Activated T-cell treated with anti-CD3 and anti-CD28 coated beads, Interleukin-2, amount 50 U/mL, for 48 hours (primary cell): ENCODE results near the gene PRKRA.
"Not testable (repeated sequence)": the region's sequence is repeated elsewhere in the genome, so short reads cannot be mapped to it uniquely, and the experiment has no call there.

Experiments used
- DNase-seq, 2 experiments: peaks; one replicate each; pipeline ENCODE4 v3.0.0-alpha.2; 2020

Gene PRKRA

GRCh38 chr2:178455947-178456346 lies 5.0 kb upstream of the PRKRA start:
- DNase-seq = no peak

- DNase-seq = no peak
Measured at GRCh38 chr2:178452870-178453269, 1.9 kb upstream of the PRKRA start.

GRCh38 chr2:178452334-178452733 lies 1.4 kb upstream of the PRKRA start:
- no peak for DNase-seq

GRCh38 chr2:178450524-178450773 lies 526 bp downstream of the PRKRA start:
- peak in 1 of 2 experiments; percentile 87 for DNase-seq

- DNase-seq = peak in 1 of 2 experiments; percentile 22
Measured at GRCh38 chr2:178449700-178450523, 1.1 kb downstream of the PRKRA start.

GRCh38 chr2:178448968-178449661 lies 1.9 kb downstream of the PRKRA start:
- DNase-seq = no peak

GRCh38 chr2:178441426-178441825 lies 9.5 kb downstream of the PRKRA start:
- DNase-seq = no peak

- no peak for DNase-seq
Measured at GRCh38 chr2:178436662-178437061, 14.3 kb downstream of the PRKRA start.

GRCh38 chr2:178429336-178429735 lies 21.6 kb downstream of the PRKRA start:
- no peak for DNase-seq

GRCh38 chr2:178428396-178428806 lies 22.6 kb downstream of the PRKRA start:
- no peak for DNase-seq

GRCh38 chr2:178427458-178427857 lies 23.5 kb downstream of the PRKRA start:
- DNase-seq = no peak

- no peak for DNase-seq
Measured at GRCh38 chr2:178426388-178426787, 24.6 kb downstream of the PRKRA start.

GRCh38 chr2:178425255-178425827 lies 25.6 kb downstream of the PRKRA start:
- DNase-seq = no peak

- DNase-seq = not testable (repeated sequence)
Measured at GRCh38 chr2:178423746-178424145, 27.2 kb downstream of the PRKRA start.

GRCh38 chr2:178422097-178422496 lies 28.9 kb downstream of the PRKRA start:
- no peak for DNase-seq

GRCh38 chr2:178420463-178420999 lies 30.4 kb downstream of the PRKRA start:
- no peak for DNase-seq

- DNase-seq = no peak
Measured at GRCh38 chr2:178419123-178419522, 31.9 kb downstream of the PRKRA start.

GRCh38 chr2:178418426-178418825 lies 32.5 kb downstream of the PRKRA start:
- DNase-seq = no peak

GRCh38 chr2:178417916-178418315 lies 33.1 kb downstream of the PRKRA start:
- DNase-seq = no peak

GRCh38 chr2:178415979-178416378 lies 35.0 kb downstream of the PRKRA start:
- DNase-seq = no peak

- DNase-seq = peak; percentile 86 to 89
Measured at GRCh38 chr2:178414266-178415247, 36.4 kb downstream of the PRKRA start.

GRCh38 chr2:178413472-178414265 lies 37.3 kb downstream of the PRKRA start:
- DNase-seq = peak; percentile 83 to 87
